HepG2 (cell line): ENCODE results near the gene IPO13. TPM values are rescaled to one million over a fixed set of nuclear protein-coding genes. Genes with fewer than 3 reads are reported as not detected.

Source experiments
- FOXK1 ChIP-seq: sonication (generic); formaldehyde crosslinking; IDR thresholded peaks from 2 replicates; pipeline ENCODE4 v1.4.0; 2020; ENCODE audit warnings: low read depth, missing genetic modification reagents, borderline replicate concordance
- FOXP4 ChIP-seq: sonication (generic); formaldehyde crosslinking; IDR thresholded peaks from 2 replicates; pipeline ENCODE4 v1.4.0; 2020; ENCODE audit warnings: missing genetic modification reagents
- HNF4A ChIP-seq: sonication (generic); formaldehyde crosslinking; IDR thresholded peaks from 2 replicates; pipeline ENCODE4 v1.4.0; 2020; ENCODE audit warnings: missing genetic modification reagents
- KAT2B ChIP-seq: fragments of 150-350 bp; IDR thresholded peaks from 2 replicates; pipeline ENCODE4 v1.6.1; 2014; ENCODE audit warnings: low read depth, low read length, borderline replicate concordance
- KLF9 ChIP-seq: IDR thresholded peaks from 2 replicates; pipeline ENCODE4 v1.6.1; 2016; ENCODE audit warnings: low read depth
- POLR2G ChIP-seq: fragments of 200-400 bp; formaldehyde crosslinking; IDR thresholded peaks from 2 replicates; pipeline ENCODE4 v1.6.1; 2018; ENCODE audit warnings: mild to moderate bottlenecking, low read depth, low read length, moderate library complexity
- PRPF4 ChIP-seq: fragments of 200-400 bp; formaldehyde crosslinking; IDR thresholded peaks from 2 replicates; pipeline ENCODE4 v1.6.1; 2016; ENCODE audit warnings: low read length, low read depth; ENCODE audit not compliant: poor library complexity, severe bottlenecking
- TRIM24 ChIP-seq: sonication (generic); formaldehyde crosslinking; IDR thresholded peaks from 2 replicates; pipeline ENCODE4 v1.8.0; 2022; ENCODE audit warnings: mild to moderate bottlenecking, missing genetic modification reagents
- TSC22D2 ChIP-seq: sonication (generic); formaldehyde crosslinking; IDR thresholded peaks from 2 replicates; pipeline ENCODE4 v1.5.1; 2020; ENCODE audit warnings: missing genetic modification reagents, mild to moderate bottlenecking, borderline replicate concordance
- ZBTB14 ChIP-seq: sonication (generic); formaldehyde crosslinking; IDR thresholded peaks from 2 replicates; pipeline ENCODE4 v1.4.0; 2020; ENCODE audit warnings: missing genetic modification reagents
- ZNF263 ChIP-seq: sonication (generic); formaldehyde crosslinking; IDR thresholded peaks from 2 replicates; pipeline ENCODE4 v1.4.0; 2020; ENCODE audit warnings: missing genetic modification reagents
- ZNF501 ChIP-seq: sonication (generic); formaldehyde crosslinking; IDR thresholded peaks from 2 replicates; pipeline ENCODE4 v1.5.1; 2020; ENCODE audit warnings: mild to moderate bottlenecking, moderate library complexity, missing genetic modification reagents
- ZNF572 ChIP-seq: sonication (generic); formaldehyde crosslinking; IDR thresholded peaks from 2 replicates; pipeline ENCODE4 v1.5.1; 2020; ENCODE audit warnings: mild to moderate bottlenecking, missing genetic modification reagents
- ZNF703 ChIP-seq: sonication (generic); formaldehyde crosslinking; IDR thresholded peaks from 2 replicates; pipeline ENCODE4 v1.5.1; 2020; ENCODE audit warnings: missing genetic modification reagents, mild to moderate bottlenecking, moderate library complexity, borderline replicate concordance
- ZNF749 ChIP-seq: sonication (generic); formaldehyde crosslinking; IDR thresholded peaks from 2 replicates; pipeline ENCODE4 v1.8.0; 2022; ENCODE audit warnings: mild to moderate bottlenecking, missing genetic modification reagents, moderate library complexity, borderline replicate concordance
- ZNF879 ChIP-seq: sonication (generic); formaldehyde crosslinking; IDR thresholded peaks from 2 replicates; pipeline ENCODE4 v1.8.1; 2023; ENCODE audit warnings: missing genetic modification reagents
- ZXDC ChIP-seq: sonication (generic); formaldehyde crosslinking; IDR thresholded peaks from 2 replicates; pipeline ENCODE4 v1.5.0; 2020; ENCODE audit warnings: mild to moderate bottlenecking, missing genetic modification reagents
- polyA plus RNA-seq, 8 experiments: library from polyadenylated mRNA; depleted of rRNA in 3 of 8; stranded (reverse) in 7 of 8; unstranded in 1 of 8; fragments of >200 nt; fragmentation: Illumina TruSeq in 4 of 8; extraction: Trizol in 4 of 8; gene quantifications; 2 replicates each; pipeline versions ENCODE4 v1.2.1 to v1.2.3, GENCODE V29; 2011 to 2016; ENCODE audit warnings: low read depth in 4 of 8, missing spikeins in 1 of 8, mixed read lengths in 1 of 8; ENCODE audit not compliant: insufficient read depth in 1 of 8
- total RNA-seq, 5 experiments: library from RNA; depleted of rRNA; stranded (reverse); fragments of >200 nt; fragmentation: Illumina TruSeq; extraction: Trizol; gene quantifications; 2 replicates each; pipeline ENCODE4 v1.2.3, GENCODE V29; 2016; ENCODE audit warnings: low read depth in 1 of 5
- TF ChIP-seq, protein P1 (sequence below): IDR thresholded peaks from 2 replicates; pipeline ENCODE4 v1.6.1; 2016; ENCODE audit warnings: mild to moderate bottlenecking
- TF ChIP-seq, protein P2 (sequence below): sonication (generic); formaldehyde crosslinking; IDR thresholded peaks from 2 replicates; pipeline ENCODE4 v1.5.0; 2020; ENCODE audit warnings: missing genetic modification reagents
- TF ChIP-seq, protein P3 (sequence below): sonication (generic); formaldehyde crosslinking; IDR thresholded peaks from 2 replicates; pipeline ENCODE4 v1.8.0; 2022; ENCODE audit warnings: mild to moderate bottlenecking, missing genetic modification reagents, moderate library complexity

IPO13 gene
- total and polyA plus RNA-seq, 2 of the 13 experiments (the other 11 are each of a cell fraction or from before 2014, with no cell fraction given), result 12.9 to 15.6 TPM

GRCh38 chr1:43991476-43992231 is 44.9 kb downstream of the IPO13 start, which contains the start of gene CCDC24 (continued):
- TF ChIP-seq, protein P1, sequence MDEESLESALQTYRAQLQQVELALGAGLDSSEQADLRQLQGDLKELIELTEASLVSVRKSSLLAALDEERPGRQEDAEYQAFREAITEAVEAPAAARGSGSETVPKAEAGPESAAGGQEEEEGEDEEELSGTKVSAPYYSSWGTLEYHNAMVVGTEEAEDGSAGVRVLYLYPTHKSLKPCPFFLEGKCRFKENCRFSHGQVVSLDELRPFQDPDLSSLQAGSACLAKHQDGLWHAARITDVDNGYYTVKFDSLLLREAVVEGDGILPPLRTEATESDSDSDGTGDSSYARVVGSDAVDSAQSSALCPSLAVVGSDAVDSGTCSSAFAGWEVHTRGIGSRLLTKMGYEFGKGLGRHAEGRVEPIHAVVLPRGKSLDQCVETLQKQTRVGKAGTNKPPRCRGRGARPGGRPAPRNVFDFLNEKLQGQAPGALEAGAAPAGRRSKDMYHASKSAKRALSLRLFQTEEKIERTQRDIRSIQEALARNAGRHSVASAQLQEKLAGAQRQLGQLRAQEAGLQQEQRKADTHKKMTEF (CRISPR knock-in tag), result peak; percentile 41; the same call in 1 of the 2 replicates
- TF ChIP-seq TRIM24 (CRISPR knock-in tag), result no peak
- TF ChIP-seq ZNF572 (CRISPR knock-in tag), result peak; percentile 66; the same call in 1 of the 2 replicates
- TF ChIP-seq ZNF501 (CRISPR knock-in tag), result peak; percentile 70
- peak; percentile 53 for TF ChIP-seq POLR2G
- TF ChIP-seq, protein P2, sequence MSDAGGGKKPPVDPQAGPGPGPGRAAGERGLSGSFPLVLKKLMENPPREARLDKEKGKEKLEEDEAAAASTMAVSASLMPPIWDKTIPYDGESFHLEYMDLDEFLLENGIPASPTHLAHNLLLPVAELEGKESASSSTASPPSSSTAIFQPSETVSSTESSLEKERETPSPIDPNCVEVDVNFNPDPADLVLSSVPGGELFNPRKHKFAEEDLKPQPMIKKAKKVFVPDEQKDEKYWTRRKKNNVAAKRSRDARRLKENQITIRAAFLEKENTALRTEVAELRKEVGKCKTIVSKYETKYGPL (CRISPR knock-in tag), result no peak
- TF ChIP-seq KAT2B, result no peak
- no peak for TF ChIP-seq PRPF4
- TF ChIP-seq HNF4A (CRISPR knock-in tag), result peak; percentile 13; the same call in 1 of the 2 replicates
- no peak for TF ChIP-seq ZNF749 (CRISPR knock-in tag)
- TF ChIP-seq, protein P3, sequence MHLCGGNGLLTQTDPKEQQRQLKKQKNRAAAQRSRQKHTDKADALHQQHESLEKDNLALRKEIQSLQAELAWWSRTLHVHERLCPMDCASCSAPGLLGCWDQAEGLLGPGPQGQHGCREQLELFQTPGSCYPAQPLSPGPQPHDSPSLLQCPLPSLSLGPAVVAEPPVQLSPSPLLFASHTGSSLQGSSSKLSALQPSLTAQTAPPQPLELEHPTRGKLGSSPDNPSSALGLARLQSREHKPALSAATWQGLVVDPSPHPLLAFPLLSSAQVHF (CRISPR knock-in tag), result no peak
- TF ChIP-seq ZBTB14 (CRISPR knock-in tag), result no peak
- 0 out of 2 replicates have a peak, but pooled peaks have one; percentile 18 for TF ChIP-seq ZNF703 (CRISPR knock-in tag)
- no peak for TF ChIP-seq TSC22D2 (CRISPR knock-in tag)
- peak; percentile 68 for TF ChIP-seq ZNF263 (CRISPR knock-in tag)
- TF ChIP-seq ZNF879 (CRISPR knock-in tag), result peak; percentile 74; the same call in 1 of the 2 replicates
- 0 out of 2 replicates have a peak, but pooled peaks have one; percentile 32 for TF ChIP-seq ZXDC (CRISPR knock-in tag)
- peak; percentile 35; the same call in 1 of the 2 replicates for TF ChIP-seq KLF9 (CRISPR knock-in tag)
- no peak for TF ChIP-seq FOXK1 (CRISPR knock-in tag)
- peak; percentile 26; the same call in 1 of the 2 replicates for TF ChIP-seq FOXP4 (CRISPR knock-in tag)
